ENCODE data around the gene SYS1.

GRCh38 chr20:45366631-45367030 is 3.7 kb downstream of the SYS1 start:
- TF ChIP-seq CTCF (IDR thresholded peaks at IDR 0.05) (no peak), POLR2A (IDR thresholded peaks at IDR 0.05) (no peak)
